Endothelial cell of umbilical vein (primary cell): Measurements from ENCODE around the gene FGFRL1. TPM values are rescaled to one million over a fixed set of nuclear protein-coding genes. Genes with fewer than 3 reads are reported as not detected.

Experiments used
- BruUV-seq: library from RNA; stranded (reverse); fragments of 400-500 nt; replicated peaks from 2 replicates; lab custom pipeline; 2021; lab: Mats Ljungman, UMichigan
- CTCF ChIA-PET: fragments of 300-600, 350-600 bp; sonication (Branson Sonifier 250); formaldehyde crosslinking; loops from one replicate; lab custom pipeline; 2021; ENCODE audit warnings: antibody characterized with exemption, inconsistent platforms; lab: Charles Lee
- POLR2A ChIA-PET: fragments of 300-600, 350-600 bp; sonication (Branson Sonifier 250); formaldehyde crosslinking; loops from one replicate; lab custom pipeline; 2021; ENCODE audit warnings: antibody characterized with exemption, inconsistent platforms; lab: Charles Lee
- DNase-seq: peaks from one replicate; pipeline ENCODE4 v3.0.0-alpha.2; 2011; ENCODE audit warnings: low read depth, low spot score
- FAIRE-seq: peaks from 2 replicates; lab custom pipeline; 2011; peaks lifted over from hg19 to GRCh38; lab: Jason Lieb, UNC
- H2AFZ ChIP-seq: 2 replicates; pipeline ENCODE4 v1.6.0; 2012; ENCODE audit warnings: low read depth, low read length, control low read depth, inconsistent platforms
- H3K27ac ChIP-seq: 2 replicates; pipeline ENCODE4 v1.5.1; 2011; ENCODE audit warnings: low read depth, mild to moderate bottlenecking, control low read depth, low read length, moderate library complexity; ENCODE audit not compliant: insufficient read depth
- H3K27me3 ChIP-seq, 2 experiments: 2 replicates each; pipeline versions ENCODE4 v1.6.0 to v1.6.1; 2011; ENCODE audit warnings: low read length in 2 of 2, mixed read lengths in 1 of 2; ENCODE audit not compliant: control insufficient read depth in 2 of 2, insufficient read depth in 2 of 2
- H3K36me3 ChIP-seq, 2 experiments: 2 replicates in 1 of 2; 3 replicates in 1 of 2; pipeline ENCODE4 v1.5.1; 2011; ENCODE audit warnings: low read length in 2 of 2, mild to moderate bottlenecking in 1 of 2, moderate library complexity in 1 of 2; ENCODE audit not compliant: control insufficient read depth in 2 of 2, insufficient read depth in 2 of 2; ENCODE audit errors: extremely low read depth in 1 of 2
- H3K4me1 ChIP-seq: 3 replicates; pipeline ENCODE4 v1.5.1; 2011; ENCODE audit warnings: mild to moderate bottlenecking, low read length; ENCODE audit not compliant: control insufficient read depth, insufficient read depth; ENCODE audit errors: extremely low read depth
- H3K4me2 ChIP-seq: 2 replicates; pipeline ENCODE4 v1.6.1; 2011; ENCODE audit warnings: low read length, control low read depth, mixed read lengths; ENCODE audit not compliant: insufficient read depth
- H3K4me3 ChIP-seq, 3 experiments: fragments of 200-600 bp in 1 of 3; sonication (generic), shearing (Covaris generic) in 1 of 3; replicated peaks in 1 of 3; 2 replicates each; pipeline ENCODE4 v1.5.1; 2011 to 2016; ENCODE audit warnings: control low read depth in 3 of 3, low read length in 3 of 3, mild to moderate bottlenecking in 2 of 3, inconsistent platforms in 1 of 3, low read depth in 1 of 3, moderate library complexity in 1 of 3; ENCODE audit not compliant: insufficient read depth in 1 of 3
- H3K79me2 ChIP-seq: 2 replicates; pipeline ENCODE4 v1.6.0; 2012; ENCODE audit warnings: low read length, inconsistent platforms; ENCODE audit not compliant: control insufficient read depth, insufficient read depth
- H3K9ac ChIP-seq: replicated peaks from 2 replicates; pipeline ENCODE3; 2011; ENCODE audit warnings: low read length, control low read depth; ENCODE audit not compliant: insufficient read depth; ENCODE audit errors: extremely low read depth
- H3K9me1 ChIP-seq: replicated peaks from 3 replicates; pipeline ENCODE4 v1.6.0; 2011; ENCODE audit warnings: mild to moderate bottlenecking, low read length; ENCODE audit not compliant: control insufficient read depth, insufficient read depth; ENCODE audit errors: extremely low read depth
- H3K9me3 ChIP-seq: replicated peaks from 2 replicates; pipeline ENCODE4 v1.5.1; 2012; ENCODE audit warnings: low read length, inconsistent platforms; ENCODE audit not compliant: control insufficient read depth, insufficient read depth
- H4K20me1 ChIP-seq: replicated peaks from 2 replicates; pipeline ENCODE3; 2011; ENCODE audit warnings: mild to moderate bottlenecking, low read length; ENCODE audit not compliant: control insufficient read depth, insufficient read depth; ENCODE audit errors: extremely low read depth
- CTCF ChIP-seq, 2 donors: IDR thresholded peaks; 1 replicate in 1 of 2; 2 replicates in 1 of 2; pipeline ENCODE4 v1.5.1; 2011; ENCODE audit warnings: low read length in 2 of 2, mild to moderate bottlenecking in 2 of 2, moderate library complexity in 2 of 2, control low read depth in 1 of 2, inconsistent platforms in 1 of 2, low read depth in 1 of 2; ENCODE audit not compliant: insufficient read depth in 1 of 2; ENCODE audit errors: extremely low read depth in 1 of 2
- FOS ChIP-seq: IDR thresholded peaks from 2 replicates; pipeline ENCODE4 v1.6.1; 2011; ENCODE audit warnings: mild to moderate bottlenecking, low read length, moderate library complexity, borderline replicate concordance; ENCODE audit not compliant: insufficient read depth
- JUN ChIP-seq: IDR thresholded peaks from 2 replicates; pipeline ENCODE4 v1.6.1; 2011; ENCODE audit warnings: borderline replicate concordance, low read depth; ENCODE audit not compliant: insufficient read length, insufficient read depth
- MAX ChIP-seq: IDR thresholded peaks from 2 replicates; pipeline ENCODE4 v1.6.1; 2011; ENCODE audit not compliant: insufficient read depth, insufficient read length
- MYC ChIP-seq: IDR thresholded peaks from one replicate; pipeline ENCODE4 v1.6.1; 2011; ENCODE audit warnings: mild to moderate bottlenecking, low read depth, low read length
- POLR2A ChIP-seq: IDR thresholded peaks from 2 replicates; pipeline ENCODE4 v1.6.1; 2012; ENCODE audit warnings: low read depth, mild to moderate bottlenecking, control low read depth, low read length
- dilution Hi-C: fragments of 300-500 bp; cut with MboI; formaldehyde crosslinking; loops from one replicate; pipeline ENCODE4 v1.15.0; 2019; ENCODE audit warnings: low sequenced_read_pairs; ENCODE audit not compliant: extremely low pct_ligation_motif_present
- intact Hi-C: fragments of 100-400 bp; cut with micrococcal nuclease; formaldehyde crosslinking; loops from one replicate; pipeline ENCODE4 v1.10.0; 2022
- polyA plus RNA-seq, 4 experiments: library from polyadenylated mRNA; depleted of rRNA in 3 of 4; stranded (reverse) in 3 of 4; unstranded in 1 of 4; fragments of >200 nt; gene quantifications; 2 replicates each; pipeline versions ENCODE4 v1.2.1 to v1.2.3, GENCODE V29; 2011 to 2012; ENCODE audit warnings: missing spikeins in 1 of 4
- total RNA-seq: library from RNA; stranded (reverse); gene quantifications from 2 replicates; pipeline ENCODE4 v1.2.3, GENCODE V29; 2021

Gene FGFRL1
- total and polyA plus RNA-seq, 2 donors (not counting 3 experiments of a cell fraction or from before 2014, with no cell fraction given), result 33.3 to 74.6 TPM

GRCh38 chr4:982814-983213 lies 28.6 kb upstream of the FGFRL1 start:
- no peak for DNase-seq
- Histone ChIP-seq H3K9me1 (no peaks in the 10 kb centered on the region), H4K20me1 (no peaks in the 10 kb centered on the region), H3K79me2 (no peaks in the 10 kb centered on the region), H3K27me3 (no peaks in the 10 kb centered on the region), H2AFZ (no peak overlapping the region), H3K27ac (no peak overlapping the region), H3K9me3 (no peaks in the 10 kb centered on the region), H3K4me1 (peaks cover 27% of the 10 kb centered on the region), H3K9ac (no peak overlapping the region), H3K4me2 (no peak overlapping the region), H3K36me3 (no peaks in the 10 kb centered on the region), H3K4me3 (no peak overlapping the region)
- ChIA-PET POLR2A (no interaction called here), CTCF (no interaction called here)
- dilution Hi-C loops, result no loop called here
- intact Hi-C loops, result no loop called here
- BruUV-seq, result no TSS peak
- no peak for FAIRE-seq
- TF ChIP-seq MYC, result no peak
- no peak for TF ChIP-seq MAX
- TF ChIP-seq JUN, result no peak
- no peak for TF ChIP-seq FOS
- TF ChIP-seq POLR2A, result no peak
- no peak for TF ChIP-seq CTCF (IDR thresholded peaks at IDR 0.05; ENCODE audit: extremely low read depth in 1 of 2, insufficient read depth in 1 of 2, low read depth in 1 of 2, low read length in 2 of 2)
